GM08714 (cell line): Measurements from ENCODE around the gene HMBS.
"Not testable (repeated sequence)": the region's sequence is repeated elsewhere in the genome, so short reads cannot be mapped to it uniquely, and the experiment has no call there.

ENCODE experiments used
- H3K4me3 ChIP-seq: fragments of 200-500 bp; sonication (Bioruptor generic); 2 replicates; pipeline ENCODE4 v1.5.1; 2014; ENCODE audit warnings: mild to moderate bottlenecking, low read length, inconsistent platforms
- ZNF274 ChIP-seq: IDR thresholded peaks from 2 replicates; pipeline ENCODE4 v1.6.1; 2012; ENCODE audit warnings: mild to moderate bottlenecking, low read depth, low read length

The HMBS gene

DNA sequence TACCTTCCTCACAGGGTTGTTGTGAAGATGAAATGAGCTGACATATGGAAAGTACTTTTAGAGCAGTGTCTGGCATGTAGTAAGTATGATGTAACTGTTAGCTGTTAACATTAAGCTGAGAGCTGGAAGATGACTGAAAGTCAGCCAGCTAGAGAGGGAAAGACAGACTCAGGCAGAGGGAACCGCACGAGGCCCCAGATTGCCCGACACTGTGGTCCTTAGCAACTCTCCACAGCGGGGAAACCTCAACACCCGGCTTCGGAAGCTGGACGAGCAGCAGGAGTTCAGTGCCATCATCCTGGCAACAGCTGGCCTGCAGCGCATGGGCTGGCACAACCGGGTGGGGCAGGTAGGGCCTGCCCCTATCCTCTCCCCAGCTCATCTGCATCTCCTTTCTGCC is 6.5 kb downstream of the HMBS start:
- no peak overlapping the region for H3K4me3 ChIP-seq
- TF ChIP-seq ZNF274 = no peak

DNA sequence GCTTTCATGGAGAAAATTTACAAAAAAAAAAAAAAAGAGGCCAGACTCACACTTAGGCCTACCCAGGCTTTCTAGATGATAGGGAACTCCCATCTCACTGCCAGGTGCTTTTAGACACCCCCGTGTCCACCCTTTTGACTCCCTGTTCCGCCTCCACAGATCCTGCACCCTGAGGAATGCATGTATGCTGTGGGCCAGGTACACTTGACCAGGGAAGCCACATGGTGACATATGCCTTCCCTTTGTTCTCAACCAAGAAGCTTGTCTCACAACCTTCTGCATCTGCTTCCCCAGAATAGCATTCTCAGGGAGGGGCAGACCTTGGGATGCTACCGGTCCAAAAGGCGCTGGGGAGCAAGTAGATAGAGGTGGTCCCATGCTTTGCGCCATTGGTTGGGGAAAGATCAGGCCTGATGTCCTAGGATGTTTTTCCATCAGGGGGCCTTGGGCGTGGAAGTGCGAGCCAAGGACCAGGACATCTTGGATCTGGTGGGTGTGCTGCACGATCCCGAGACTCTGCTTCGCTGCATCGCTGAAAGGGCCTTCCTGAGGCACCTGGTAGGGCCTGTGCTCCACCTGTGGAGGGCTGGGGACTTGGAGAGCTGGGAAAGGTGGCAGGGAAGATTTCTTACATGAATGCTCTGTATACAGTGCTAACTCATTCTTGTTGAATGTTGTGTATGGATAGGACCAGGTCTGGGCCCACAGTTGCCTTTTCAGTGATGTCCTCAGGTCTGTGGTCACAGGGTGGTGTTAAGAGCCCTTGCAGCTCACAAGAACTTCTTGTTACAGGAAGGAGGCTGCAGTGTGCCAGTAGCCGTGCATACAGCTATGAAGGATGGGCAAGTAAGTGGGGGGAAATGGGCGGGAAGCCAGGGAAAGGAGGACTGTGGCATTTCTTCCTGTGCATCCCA is 7.5 kb downstream of the HMBS start:
- no peak for TF ChIP-seq ZNF274
- H3K4me3 ChIP-seq = peak overlapping the region; percentile 91; the same call in 1 of the 2 replicates

DNA sequence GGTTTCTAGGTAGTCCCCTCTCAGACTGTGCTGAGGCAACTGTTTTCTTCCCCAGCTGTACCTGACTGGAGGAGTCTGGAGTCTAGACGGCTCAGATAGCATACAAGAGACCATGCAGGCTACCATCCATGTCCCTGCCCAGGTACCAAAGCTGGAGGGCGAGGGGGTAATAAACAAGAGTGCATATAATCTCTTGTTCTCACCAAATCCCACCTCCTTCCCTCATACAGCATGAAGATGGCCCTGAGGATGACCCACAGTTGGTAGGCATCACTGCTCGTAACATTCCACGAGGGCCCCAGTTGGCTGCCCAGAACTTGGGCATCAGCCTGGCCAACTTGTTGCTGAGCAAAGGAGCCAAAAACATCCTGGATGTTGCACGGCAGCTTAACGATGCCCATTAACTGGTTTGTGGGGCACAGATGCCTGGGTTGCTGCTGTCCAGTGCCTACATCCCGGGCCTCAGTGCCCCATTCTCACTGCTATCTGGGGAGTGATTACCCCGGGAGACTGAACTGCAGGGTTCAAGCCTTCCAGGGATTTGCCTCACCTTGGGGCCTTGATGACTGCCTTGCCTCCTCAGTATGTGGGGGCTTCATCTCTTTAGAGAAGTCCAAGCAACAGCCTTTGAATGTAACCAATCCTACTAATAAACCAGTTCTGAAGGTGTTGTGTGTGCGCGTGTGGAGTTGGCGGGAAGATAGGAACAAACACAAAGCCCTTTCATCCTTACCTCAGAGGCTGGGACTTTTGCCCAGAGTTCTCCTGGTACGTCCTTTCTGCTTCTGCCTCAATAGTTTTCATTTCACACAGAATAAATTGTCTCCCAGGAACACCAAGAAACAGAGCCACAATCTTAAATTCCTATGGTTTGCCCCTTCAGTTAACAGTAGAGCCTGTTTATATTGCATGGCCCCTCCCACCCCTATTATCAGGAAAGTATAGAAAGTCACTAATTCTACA is 8.5 kb downstream of the HMBS start:
- no peak for TF ChIP-seq ZNF274
- peak overlapping the region; percentile 91 for H3K4me3 ChIP-seq

DNA sequence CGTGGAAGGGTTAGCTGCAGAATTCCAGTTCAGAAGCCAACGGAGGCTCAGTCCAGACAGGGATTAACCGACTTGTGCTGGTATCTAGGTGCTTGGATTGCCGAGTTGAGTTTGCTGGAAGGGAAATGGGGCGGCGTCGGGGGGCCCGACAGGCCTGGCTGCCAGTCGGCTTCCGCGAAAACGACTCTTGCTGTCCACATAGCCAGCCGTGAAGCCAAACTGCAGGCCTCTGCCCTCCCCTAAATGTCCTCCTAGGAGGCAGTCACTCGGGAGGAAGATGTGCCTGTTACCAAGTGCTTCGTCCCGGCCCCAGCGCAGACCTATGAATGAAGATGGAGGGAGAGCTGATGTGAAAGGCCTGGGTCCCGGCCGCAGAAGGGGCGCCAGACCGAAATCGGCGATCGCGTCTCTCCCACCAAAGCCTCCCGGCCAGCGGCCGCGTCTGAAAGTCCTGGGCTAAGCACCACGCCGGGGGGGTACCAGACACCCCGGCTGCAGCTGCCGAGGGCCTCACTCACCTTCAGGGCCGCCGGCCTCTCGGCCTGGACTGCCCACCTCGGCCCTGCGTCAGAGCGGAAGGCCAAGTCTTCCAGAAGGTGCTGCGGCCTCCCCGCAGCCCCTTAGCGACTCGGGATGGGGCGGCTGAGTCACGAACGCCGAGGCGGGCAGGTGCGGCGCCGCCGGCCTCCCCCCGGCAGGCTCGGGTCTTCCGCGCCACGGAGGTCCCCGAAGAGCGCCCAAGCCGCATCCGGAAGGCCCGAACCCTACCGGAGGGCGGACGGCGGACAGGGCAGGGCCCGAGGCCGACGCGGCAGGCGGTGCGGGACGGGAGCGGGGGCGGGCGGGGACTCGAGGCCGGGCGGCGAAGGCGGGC is 9.5 kb downstream of the HMBS start:
- no peak for TF ChIP-seq ZNF274

DNA sequence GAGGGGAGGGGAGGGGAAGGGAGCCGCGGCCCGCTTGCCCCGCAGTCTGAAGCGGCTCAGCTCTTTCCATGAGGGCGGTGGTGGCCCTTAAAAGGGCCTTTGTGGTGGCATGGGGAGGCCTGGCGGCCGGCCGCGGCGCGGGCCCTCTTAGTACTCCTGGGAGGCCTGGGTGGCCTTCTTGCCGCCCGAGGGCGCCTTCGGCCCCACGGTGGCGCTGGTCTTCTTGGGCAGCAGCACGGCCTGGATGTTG is 10.1 kb downstream of the HMBS start:
- peak overlapping the region; percentile 91 for H3K4me3 ChIP-seq
- no peak for TF ChIP-seq ZNF274

More for the DNA sequence above, 9.5 kb downstream of the HMBS start:
- peak overlapping the region; percentile 91 for H3K4me3 ChIP-seq

DNA sequence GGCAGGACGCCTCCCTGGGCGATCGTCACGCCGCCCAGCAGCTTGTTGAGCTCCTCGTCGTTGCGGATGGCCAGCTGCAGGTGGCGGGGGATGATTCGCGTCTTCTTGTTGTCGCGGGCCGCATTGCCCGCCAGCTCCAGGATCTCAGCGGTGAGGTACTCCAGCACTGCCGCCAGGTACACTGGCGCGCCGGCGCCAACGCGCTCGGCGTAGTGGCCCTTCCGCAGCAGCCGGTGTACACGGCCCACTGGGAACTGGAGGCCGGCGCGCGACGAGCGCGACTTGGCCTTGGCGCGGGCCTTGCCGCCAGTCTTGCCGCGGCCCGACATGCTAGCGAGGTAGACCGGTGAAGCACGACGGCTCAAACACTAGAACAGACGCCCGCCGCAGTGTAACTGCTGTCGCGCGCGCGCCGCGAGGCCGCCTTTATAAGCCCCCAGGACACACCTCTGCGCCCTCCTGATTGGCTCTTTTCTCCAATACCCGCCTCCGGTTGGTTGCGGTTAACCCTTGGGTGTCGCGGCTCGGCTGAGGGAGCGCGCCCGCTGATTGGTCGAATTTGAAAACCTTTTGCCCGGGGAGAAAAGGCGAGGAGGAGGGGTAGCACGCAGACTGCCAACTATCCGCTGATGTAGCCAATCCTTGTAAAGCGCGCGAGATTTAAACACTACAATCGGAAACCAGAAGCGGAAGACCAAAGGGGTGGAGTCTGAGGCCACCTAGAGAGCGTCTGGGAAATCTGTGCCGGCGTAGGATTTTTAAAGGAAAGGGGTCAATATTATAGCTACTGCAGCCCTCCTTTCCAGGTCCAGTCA is 10.6 kb downstream of the HMBS start:
- TF ChIP-seq ZNF274 = no peak
- H3K4me3 ChIP-seq = peak overlapping the region; percentile 91

DNA sequence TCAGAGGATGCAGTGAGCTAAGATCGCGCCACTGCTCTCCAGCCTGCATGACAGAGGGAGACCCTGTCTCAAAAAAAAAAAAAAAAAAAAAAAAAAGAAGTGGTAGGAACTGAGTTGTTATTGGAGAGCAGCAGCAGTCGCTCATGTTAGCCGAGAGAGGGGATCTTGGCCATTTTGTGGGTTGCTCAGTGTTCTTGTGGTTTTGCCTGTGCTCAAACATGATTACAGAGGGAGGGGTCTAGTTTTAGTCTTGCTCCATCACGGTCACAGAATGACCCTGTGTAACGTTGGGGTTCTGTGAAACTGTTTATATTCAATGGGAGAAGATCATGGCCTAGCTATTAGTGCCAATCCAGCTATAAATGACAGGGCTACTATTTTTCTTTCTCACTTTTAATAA is 15.0 kb downstream of the HMBS start:
- no peak overlapping the region for H3K4me3 ChIP-seq
- TF ChIP-seq ZNF274 = no peak

DNA sequence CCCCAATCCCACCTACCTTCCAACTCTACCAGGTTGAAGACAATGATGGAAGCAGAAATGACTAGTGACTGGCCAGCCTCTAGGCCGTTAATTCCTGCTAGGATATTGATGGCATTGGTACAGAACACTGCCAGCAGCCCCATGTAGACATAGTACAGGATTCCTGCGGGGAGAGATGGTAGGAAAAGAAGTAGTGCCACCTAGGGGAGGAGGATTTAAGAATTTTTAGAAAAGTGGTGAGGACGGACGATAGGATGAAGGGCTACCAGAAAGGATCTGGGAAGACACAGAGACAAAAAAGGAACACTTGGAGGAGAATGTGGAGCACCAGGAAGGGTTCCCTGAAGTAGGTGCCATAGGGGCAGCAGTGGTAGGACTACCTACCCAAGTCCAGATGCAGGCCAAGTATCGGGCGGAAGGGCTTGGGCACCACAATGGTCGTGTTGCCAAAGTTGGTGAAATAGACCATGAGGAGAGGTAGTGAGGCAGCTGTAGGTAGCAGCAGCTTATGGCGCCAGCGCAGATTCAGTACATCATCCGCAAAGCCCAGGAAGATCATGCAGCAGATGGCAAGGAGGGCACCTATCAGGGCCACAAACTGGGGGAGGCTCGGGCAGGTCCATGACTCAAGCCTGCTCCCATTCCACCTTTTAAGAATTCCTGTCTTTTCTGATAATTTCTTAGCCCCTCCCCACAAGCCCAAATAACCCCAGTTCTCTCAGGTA is 15.7 kb downstream of the HMBS start:
- no peak for TF ChIP-seq ZNF274
- peak overlapping the region; percentile 70 for H3K4me3 ChIP-seq

DNA sequence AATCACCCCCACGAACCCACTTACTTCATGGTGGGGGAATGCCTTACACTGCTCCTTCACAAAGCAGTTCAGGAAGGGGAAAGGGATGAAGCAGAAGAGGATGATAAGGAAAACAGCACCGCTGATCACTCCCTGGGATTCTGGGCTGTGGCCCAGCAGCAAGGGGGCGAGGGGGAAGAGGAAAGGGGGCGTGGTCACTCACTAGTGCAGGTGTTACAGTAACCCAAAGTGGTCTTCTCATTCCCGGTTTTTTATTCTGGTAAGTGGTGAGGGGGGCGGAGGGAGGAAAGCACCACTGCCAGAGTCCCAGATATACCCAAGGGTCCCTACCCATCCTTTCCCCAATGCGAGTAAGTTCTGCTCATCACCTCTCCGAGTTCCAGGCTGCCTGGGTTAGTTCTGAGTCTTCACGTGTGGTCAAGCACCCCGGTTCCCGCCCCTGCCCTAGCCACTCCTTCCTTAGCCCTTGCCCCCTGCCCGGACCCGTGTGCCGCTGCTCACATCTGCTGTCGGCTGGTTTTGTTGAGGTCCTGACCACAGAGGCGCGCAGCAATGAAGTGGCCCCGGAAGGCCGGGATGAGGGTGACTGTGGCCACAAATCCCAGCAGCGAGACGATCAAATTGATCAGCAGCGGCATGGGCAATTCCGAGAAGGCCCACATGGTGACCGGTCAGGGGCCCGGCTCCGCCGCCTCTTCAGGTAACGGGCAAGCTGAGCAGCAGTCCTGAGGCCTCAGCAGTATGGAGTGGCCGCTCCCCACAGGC is 16.5 kb downstream of the HMBS start:
- TF ChIP-seq ZNF274 = no peak
- H3K4me3 ChIP-seq = peak overlapping the region; percentile 70

DNA sequence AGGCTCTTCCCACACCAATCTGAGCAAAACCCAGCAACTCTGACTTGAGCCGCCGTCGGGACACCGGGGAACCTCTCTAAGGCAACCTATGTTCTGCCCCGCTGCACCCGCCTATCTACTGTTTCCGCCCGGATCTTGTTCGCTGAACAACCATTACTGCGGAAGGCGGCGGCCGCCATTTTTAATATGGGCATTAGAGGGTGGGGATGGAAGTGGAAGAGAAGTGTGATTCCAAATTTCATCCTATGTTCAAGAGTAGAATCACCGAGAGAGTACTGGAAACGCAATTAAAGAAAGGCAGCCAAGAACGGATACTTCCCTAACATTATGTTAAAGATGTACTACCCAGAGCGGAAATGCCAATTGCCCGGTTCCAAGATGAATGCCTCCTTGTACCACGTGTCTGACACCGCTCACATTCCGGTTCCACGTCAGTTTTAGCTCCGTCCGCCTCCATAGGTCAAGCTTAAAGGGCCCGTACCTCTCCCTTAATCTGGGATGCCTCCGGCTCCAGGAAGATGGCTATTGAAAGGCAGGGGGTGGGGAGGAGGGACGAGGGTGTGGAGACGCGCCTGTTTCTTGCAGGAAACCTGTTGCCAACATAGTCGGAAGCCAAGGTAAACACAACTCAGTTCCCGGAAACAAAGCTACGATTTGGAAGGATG is 17.2 kb downstream of the HMBS start, which contains the start of gene DPAGT1:
DPAGT1 (minus strand) TSS at position 95 of the 665 bp plus-strand sequence. CDS start 198 bp downstream, outside the sequence.
- peak within 1 kb of the TSS; percentile 70 for H3K4me3 ChIP-seq
- no peak for TF ChIP-seq ZNF274

DNA sequence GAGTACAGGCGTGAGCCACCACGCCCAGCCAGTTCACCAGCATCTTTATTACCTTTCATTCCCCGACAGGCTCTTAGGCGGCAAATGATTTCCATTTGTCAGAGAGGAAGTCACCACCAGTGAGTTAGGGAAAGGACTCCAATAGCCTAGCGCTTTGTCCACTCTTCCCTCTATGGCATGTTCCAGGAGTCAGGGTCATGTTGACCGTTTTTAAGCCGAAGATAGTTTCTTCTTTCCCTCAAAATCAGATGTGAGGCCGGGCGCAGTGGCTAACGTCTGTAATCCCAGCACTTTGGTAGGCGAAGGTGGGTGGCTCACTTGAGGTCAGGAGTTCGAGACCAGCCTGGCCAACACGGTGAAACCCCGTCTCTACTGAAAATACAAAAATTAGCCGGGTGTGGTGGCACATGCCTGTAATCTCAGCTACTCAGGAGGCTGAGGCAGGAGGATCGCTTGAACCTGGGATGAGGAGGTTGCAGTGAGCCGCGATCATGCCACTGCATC is 18.5 kb downstream of the HMBS start:
- H3K4me3 ChIP-seq = not testable (repeated sequence)

DNA sequence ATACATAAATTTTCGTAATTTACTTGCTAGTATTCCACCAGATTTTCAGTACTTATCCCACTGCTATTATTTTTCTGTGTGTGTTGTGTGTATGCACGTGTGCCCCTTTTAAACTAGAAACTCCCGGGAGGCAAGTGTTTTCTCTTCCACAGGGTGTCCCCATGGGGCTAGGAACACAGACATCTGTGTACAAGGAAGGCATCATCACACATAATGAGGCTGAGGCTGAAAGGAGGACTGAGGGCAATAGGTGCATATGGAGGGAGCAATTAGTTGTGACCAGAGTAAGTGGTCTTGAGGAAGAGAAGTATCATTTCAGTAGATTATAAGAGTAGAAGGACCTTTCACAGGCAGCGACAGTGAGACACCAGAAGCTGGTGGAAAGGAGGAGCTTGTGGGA is 19.1 kb downstream of the HMBS start:
- TF ChIP-seq ZNF274 = no peak
- no peak overlapping the region for H3K4me3 ChIP-seq
